Measurements from ENCODE around the gene TRABD2B.

Gene TRABD2B

GRCh38 chr1:47766832-47767740 is 230.1 kb downstream of the TRABD2B start:
- DNase-seq, result no peak

GRCh38 chr1:47765742-47766485 is 231.3 kb downstream of the TRABD2B start:
- DNase-seq, result no peak

GRCh38 chr1:47765236-47765635 is 231.9 kb downstream of the TRABD2B start:
- no peak for DNase-seq

GRCh38 chr1:47764461-47765046 is 232.6 kb downstream of the TRABD2B start:
- no peak for DNase-seq

GRCh38 chr1:47763591-47764171 is 233.5 kb downstream of the TRABD2B start:
- no peak for DNase-seq

GRCh38 chr1:47761974-47762373 is 235.2 kb downstream of the TRABD2B start:
- DNase-seq, result no peak

- DNase-seq, result no peak
Measured at GRCh38 chr1:47761201-47761930, 235.8 kb downstream of the TRABD2B start.

GRCh38 chr1:47759936-47760629 is 237.1 kb downstream of the TRABD2B start:
- DNase-seq, result no peak

- DNase-seq, result no peak
Measured at GRCh38 chr1:47759251-47759935, 237.8 kb downstream of the TRABD2B start.

GRCh38 chr1:47758341-47759250 is 238.6 kb downstream of the TRABD2B start:
- no peak for DNase-seq

- no peak for DNase-seq
Measured at GRCh38 chr1:47757226-47757975, 239.8 kb downstream of the TRABD2B start.

- DNase-seq, result no peak
Measured at GRCh38 chr1:47756411-47756810, 240.8 kb downstream of the TRABD2B start.

GRCh38 chr1:47756006-47756405 is 241.2 kb downstream of the TRABD2B start:
- no peak for DNase-seq

- peak; percentile 50 to 73 (median 52) for DNase-seq
Measured at GRCh38 chr1:47755101-47755990, 241.8 kb downstream of the TRABD2B start.

- no peak for DNase-seq
Measured at GRCh38 chr1:47754221-47754620, 243.0 kb downstream of the TRABD2B start.

- no peak for DNase-seq
Measured at GRCh38 chr1:47753808-47754207, 243.4 kb downstream of the TRABD2B start.

- DNase-seq, result no peak
Measured at GRCh38 chr1:47752559-47752958, 244.6 kb downstream of the TRABD2B start.

GRCh38 chr1:47751996-47752451 is 245.2 kb downstream of the TRABD2B start:
- no peak for DNase-seq
